ENCODE data around the gene SYTL4.
A peak's percentile ranks its signal among the peaks of the same experiment; 100 is the strongest.

Gene SYTL4

GRCh38 chrX:100695302-100695701, 36.6 kb downstream of the SYTL4 start:
- no peak for DNase-seq (ENCODE audit: low read depth in 2 of 2)

- no peak for DNase-seq (ENCODE audit: low read depth in 2 of 2)
Observed at GRCh38 chrX:100687546-100687945, 44.4 kb downstream of the SYTL4 start.

GRCh38 chrX:100687128-100687527, 44.8 kb downstream of the SYTL4 start:
- DNase-seq (ENCODE audit: low read depth in 2 of 2) = peak in 1 of 2 donors; percentile 8

- no peak for DNase-seq (ENCODE audit: low read depth in 2 of 2)
Observed at GRCh38 chrX:100685997-100686305, 46.0 kb downstream of the SYTL4 start.

GRCh38 chrX:100685284-100685996, 46.5 kb downstream of the SYTL4 start:
- peak in 1 of 2 donors; percentile 60 for DNase-seq (ENCODE audit: low read depth in 2 of 2)

- DNase-seq (ENCODE audit: low read depth in 2 of 2) = no peak
Observed at GRCh38 chrX:100682939-100683338, 49.0 kb downstream of the SYTL4 start.

GRCh38 chrX:100681599-100681998, 50.3 kb downstream of the SYTL4 start:
- DNase-seq (ENCODE audit: low read depth in 2 of 2) = no peak

- no peak for DNase-seq (ENCODE audit: low read depth in 2 of 2)
Observed at GRCh38 chrX:100680756-100681155, 51.2 kb downstream of the SYTL4 start.

GRCh38 chrX:100677611-100678181, 54.2 kb downstream of the SYTL4 start:
- DNase-seq (ENCODE audit: low read depth in 2 of 2) = no peak

- DNase-seq (ENCODE audit: low read depth in 2 of 2) = no peak
Observed at GRCh38 chrX:100674705-100675104, 57.2 kb downstream of the SYTL4 start.

GRCh38 chrX:100673397-100673953, 58.4 kb downstream of the SYTL4 start:
- DNase-seq (ENCODE audit: low read depth in 2 of 2) = no peak

GRCh38 chrX:100672966-100673365, 59.0 kb downstream of the SYTL4 start:
- no peak for DNase-seq (ENCODE audit: low read depth in 2 of 2)

- DNase-seq (ENCODE audit: low read depth in 2 of 2) = no peak
Observed at GRCh38 chrX:100663642-100664041, 68.3 kb downstream of the SYTL4 start.

GRCh38 chrX:100662796-100663195, 69.1 kb downstream of the SYTL4 start:
- no peak for DNase-seq (ENCODE audit: low read depth in 2 of 2)

GRCh38 chrX:100662170-100662569, 69.8 kb downstream of the SYTL4 start:
- DNase-seq (ENCODE audit: low read depth in 2 of 2) = no peak

- DNase-seq (ENCODE audit: low read depth in 2 of 2) = no peak
Observed at GRCh38 chrX:100659431-100660137, 72.3 kb downstream of the SYTL4 start.

- no peak for DNase-seq (ENCODE audit: low read depth in 2 of 2)
Observed at GRCh38 chrX:100658941-100659381, 73.0 kb downstream of the SYTL4 start.

- DNase-seq (ENCODE audit: low read depth in 2 of 2) = no peak
Observed at GRCh38 chrX:100654261-100654660, 77.7 kb downstream of the SYTL4 start.

- no peak for DNase-seq (ENCODE audit: low read depth in 2 of 2)
Observed at GRCh38 chrX:100652266-100652665, 79.7 kb downstream of the SYTL4 start.

- DNase-seq (ENCODE audit: low read depth in 2 of 2) = no peak
Observed at GRCh38 chrX:100650841-100651240, 81.1 kb downstream of the SYTL4 start.

GRCh38 chrX:100649550-100650356, 82.2 kb downstream of the SYTL4 start:
- no peak for DNase-seq (ENCODE audit: low read depth in 2 of 2)

All from stimulated activated CD4-positive, alpha-beta T cell treated with anti-CD3 and anti-CD28 coated beads, Interleukin-1b, Interleukin-23, amount 100 ng/mL, for 4 hours (primary cell).